Vagina (tissue), 2 donors: ENCODE results near the gene CLDN22. TPM values are rescaled to one million over a fixed set of nuclear protein-coding genes. Genes with fewer than 3 reads are reported as not detected.

Source experiments
- DNase-seq, 2 donors: peaks; one replicate each; pipeline ENCODE4 v3.0.0-alpha.2; 2017; ENCODE audit errors: extremely low spot score in 2 of 2
- H3K27ac ChIP-seq: fragments of 200-600 bp; sonication (generic); one replicate; pipeline ENCODE4 v1.5.1; 2019
- H3K27me3 ChIP-seq: fragments of 200-600 bp; sonication (generic); one replicate; pipeline ENCODE4 v1.5.1; 2019
- H3K36me3 ChIP-seq, 2 donors: fragments of 200-600 bp; sonication (generic); one replicate each; pipeline ENCODE4 v1.5.1; 2017 to 2019
- H3K4me1 ChIP-seq: fragments of 200-600 bp; sonication (generic); one replicate; pipeline ENCODE4 v1.5.1; 2019
- H3K4me3 ChIP-seq, 2 donors: fragments of 200-600 bp; sonication (generic); 1 replicate in 1 of 2; 2 replicates in 1 of 2; pipeline ENCODE4 v1.5.1; 2016 to 2019
- H3K9me3 ChIP-seq: fragments of 200-600 bp; sonication (generic); one replicate; pipeline ENCODE4 v1.5.1; 2019
- POLR2A ChIP-seq, 2 donors: fragments of 450-650 bp; IDR thresholded peaks; one replicate each; pipeline ENCODE4 v1.6.1; 2017; ENCODE audit warnings: antibody characterized with exemption in 2 of 2, mild to moderate bottlenecking in 2 of 2, moderate library complexity in 2 of 2
- POLR2AphosphoS5 ChIP-seq, 2 donors: sonication (generic); formaldehyde crosslinking; IDR thresholded peaks; one replicate each; pipeline ENCODE4 v1.9.0; 2017; ENCODE audit warnings: antibody characterized with exemption in 2 of 2, mild to moderate bottlenecking in 2 of 2, low read depth in 1 of 2; ENCODE audit not compliant: insufficient read depth in 1 of 2
- intact Hi-C: fragments of 100-400 bp; cut with DNase I; formaldehyde crosslinking; loops from one replicate; pipeline ENCODE4 v1.15.1; 2023
- total RNA-seq: library from RNA; depleted of rRNA; stranded (reverse); fragments of >200 nt; gene quantifications from one replicate; pipeline ENCODE4 v1.2.3, GENCODE V29; 2016
- TF ChIP-seq, protein P1 (sequence below), 3 experiments: fragments of 450-650 bp in 2 of 3; fragments of 200-600 bp in 1 of 3; sonication (generic) in 1 of 3; IDR thresholded peaks; one replicate each; pipeline ENCODE4 v1.5.1; 2017 to 2019; ENCODE audit warnings: antibody characterized with exemption in 3 of 3, mild to moderate bottlenecking in 2 of 3, moderate library complexity in 2 of 3

Gene CLDN22
- total RNA-seq, 1 donor from 2014 or later = not detected

- DNase-seq = no peak
- Histone ChIP-seq H3K9me3 (no peaks in the 10 kb centered on the region), H3K27ac (no peak overlapping the region), H3K4me3 (no peak overlapping the region), H3K4me1 (no peaks in the 10 kb centered on the region), H3K27me3 (no peaks in the 10 kb centered on the region), H3K36me3 (peaks cover 0 to 38% of the 10 kb centered on the region in 2 donors)
- intact Hi-C loops = no loop called here
- TF ChIP-seq POLR2AphosphoS5 (IDR thresholded peaks at IDR 0.05; ENCODE audit: insufficient read depth in 1 of 2, low read depth in 1 of 2) = no peak
- no peak for TF ChIP-seq POLR2A (IDR thresholded peaks at IDR 0.05)
- TF ChIP-seq, protein P1, sequence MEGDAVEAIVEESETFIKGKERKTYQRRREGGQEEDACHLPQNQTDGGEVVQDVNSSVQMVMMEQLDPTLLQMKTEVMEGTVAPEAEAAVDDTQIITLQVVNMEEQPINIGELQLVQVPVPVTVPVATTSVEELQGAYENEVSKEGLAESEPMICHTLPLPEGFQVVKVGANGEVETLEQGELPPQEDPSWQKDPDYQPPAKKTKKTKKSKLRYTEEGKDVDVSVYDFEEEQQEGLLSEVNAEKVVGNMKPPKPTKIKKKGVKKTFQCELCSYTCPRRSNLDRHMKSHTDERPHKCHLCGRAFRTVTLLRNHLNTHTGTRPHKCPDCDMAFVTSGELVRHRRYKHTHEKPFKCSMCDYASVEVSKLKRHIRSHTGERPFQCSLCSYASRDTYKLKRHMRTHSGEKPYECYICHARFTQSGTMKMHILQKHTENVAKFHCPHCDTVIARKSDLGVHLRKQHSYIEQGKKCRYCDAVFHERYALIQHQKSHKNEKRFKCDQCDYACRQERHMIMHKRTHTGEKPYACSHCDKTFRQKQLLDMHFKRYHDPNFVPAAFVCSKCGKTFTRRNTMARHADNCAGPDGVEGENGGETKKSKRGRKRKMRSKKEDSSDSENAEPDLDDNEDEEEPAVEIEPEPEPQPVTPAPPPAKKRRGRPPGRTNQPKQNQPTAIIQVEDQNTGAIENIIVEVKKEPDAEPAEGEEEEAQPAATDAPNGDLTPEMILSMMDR (IDR thresholded peaks at IDR 0.05) = no peak
Measured at GRCh38 chr4:183284258-183284785, 35.8 kb downstream of the CLDN22 start.

DNA sequence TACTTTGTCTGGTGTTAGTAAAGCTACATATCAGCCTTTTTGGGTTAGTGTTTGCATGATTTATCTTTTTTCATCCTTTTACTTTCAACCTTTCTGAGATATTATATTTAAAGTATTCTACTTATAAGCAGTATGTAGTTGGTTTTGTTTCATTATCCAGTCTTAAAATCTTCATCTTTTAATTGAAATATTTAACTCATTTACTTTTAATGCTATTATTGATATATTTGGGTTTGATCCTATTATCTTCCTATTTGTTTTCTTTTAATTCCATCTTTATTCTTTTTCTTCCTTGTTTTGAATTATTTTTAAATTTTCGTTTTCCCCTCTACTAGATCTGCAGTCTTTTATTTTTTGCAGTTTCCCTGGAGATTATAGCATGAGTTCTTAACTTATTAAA, 44.0 kb downstream of the CLDN22 start:
- H3K36me3 ChIP-seq = peaks cover 0 to 38% of the 10 kb centered on the region in 2 donors
- no peak for TF ChIP-seq POLR2A (IDR thresholded peaks at IDR 0.05)
- TF ChIP-seq, protein P1 (IDR thresholded peaks at IDR 0.05) = no peak
- TF ChIP-seq POLR2AphosphoS5 (IDR thresholded peaks at IDR 0.05; ENCODE audit: insufficient read depth in 1 of 2, low read depth in 1 of 2) = no peak
- H3K27ac ChIP-seq = no peak overlapping the region
- no peaks in the 10 kb centered on the region for H3K4me1 ChIP-seq
- intact Hi-C loops = no loop called here
- no peak for DNase-seq
- H3K4me3 ChIP-seq = no peak overlapping the region
- H3K9me3 ChIP-seq = peaks cover 9% of the 10 kb centered on the region
- no peaks in the 10 kb centered on the region for H3K27me3 ChIP-seq

- TF ChIP-seq, protein P1 (IDR thresholded peaks at IDR 0.05) = no peak
- TF ChIP-seq POLR2A (IDR thresholded peaks at IDR 0.05) (no peak), POLR2AphosphoS5 (IDR thresholded peaks at IDR 0.05; ENCODE audit: insufficient read depth in 1 of 2, low read depth in 1 of 2) (no peak)
- no peak overlapping the region for H3K27ac ChIP-seq
- H3K4me1 ChIP-seq = no peaks in the 10 kb centered on the region
- H3K27me3 ChIP-seq = no peaks in the 10 kb centered on the region
- no peak for DNase-seq
- intact Hi-C loops = no loop called here
- peaks cover 9% of the 10 kb centered on the region for H3K9me3 ChIP-seq
- H3K4me3 ChIP-seq = no peak overlapping the region
- peaks cover 0 to 50% of the 10 kb centered on the region in 2 donors for H3K36me3 ChIP-seq
Measured at GRCh38 chr4:183272384-183272783, 47.7 kb downstream of the CLDN22 start.

DNA sequence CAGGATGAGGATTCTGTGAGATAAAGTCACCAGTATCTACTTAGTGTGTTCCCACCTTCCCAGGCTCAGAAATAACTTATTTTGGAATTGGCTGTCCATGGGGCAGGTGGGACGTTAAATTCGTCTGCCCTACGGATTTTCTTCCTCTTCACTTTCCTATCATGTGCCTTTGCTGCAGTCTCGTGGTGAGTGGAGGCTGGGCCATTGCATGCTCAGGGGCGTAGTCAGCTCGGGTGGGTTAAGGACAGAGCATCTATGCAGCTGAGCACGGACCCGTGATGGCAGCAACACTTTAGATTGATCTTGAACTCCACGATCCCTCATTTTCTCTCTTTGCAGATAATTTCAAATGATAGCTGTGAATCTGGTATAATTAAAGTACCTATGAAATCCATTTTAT, 51.5 kb downstream of the CLDN22 start:
- no peak for DNase-seq
- H3K9me3 ChIP-seq = no peaks in the 10 kb centered on the region
- H3K4me1 ChIP-seq = no peaks in the 10 kb centered on the region
- H3K27ac ChIP-seq = no peak overlapping the region
- intact Hi-C loops = no loop called here
- H3K27me3 ChIP-seq = no peaks in the 10 kb centered on the region
- peaks cover 0 to 29% of the 10 kb centered on the region in 2 donors for H3K36me3 ChIP-seq
- TF ChIP-seq POLR2A (IDR thresholded peaks at IDR 0.05) (no peak), POLR2AphosphoS5 (IDR thresholded peaks at IDR 0.05; ENCODE audit: insufficient read depth in 1 of 2, low read depth in 1 of 2) (no peak)
- TF ChIP-seq, protein P1 (IDR thresholded peaks at IDR 0.05) = no peak
- H3K4me3 ChIP-seq = no peak overlapping the region

Other genes starting within 250 kb of the CLDN22 start
- gene WWC2, start 221.0 kb downstream of the CLDN22 start, total RNA-seq = 24.3 TPM
- not detected for gene CLDN24, start 2.1 kb upstream of the CLDN22 start, total RNA-seq
- 15.0 TPM for gene CDKN2AIP, start 124.4 kb upstream of the CLDN22 start, total RNA-seq
- gene ING2, start 184.8 kb upstream of the CLDN22 start, total RNA-seq = 8.1 TPM